ENCODE measurements around the gene SLC45A3. TPM values are rescaled to one million over a fixed set of nuclear protein-coding genes. Genes with fewer than 3 reads are reported as not detected.
"Not testable (repeated sequence)": the region's sequence is repeated elsewhere in the genome, so short reads cannot be mapped to it uniquely, and the experiment has no call there.

Gene SLC45A3
- total RNA-seq, 1 experiment from 2014 or later: 4.4 TPM

DNA sequence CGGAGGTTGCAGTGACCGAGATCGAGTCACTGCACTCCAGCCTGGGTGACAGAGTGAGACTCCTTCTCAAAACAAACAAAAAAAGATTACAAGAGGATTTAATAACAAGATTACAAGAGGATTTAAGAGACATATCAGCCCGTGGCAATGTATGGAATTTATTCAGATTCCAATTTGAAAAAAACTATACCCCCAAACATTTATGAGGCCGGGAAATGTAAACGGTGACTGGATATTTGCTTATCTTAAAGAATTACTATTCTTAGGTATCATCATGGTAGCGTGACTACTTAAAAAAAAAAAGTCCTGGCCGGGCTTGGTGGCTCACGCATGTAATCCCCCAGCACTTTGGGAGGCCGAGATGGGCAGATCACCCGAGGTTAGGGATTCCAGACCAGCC, 27.3 kb downstream of the SLC45A3 start:
- DNase-seq (ENCODE audit: low spot score): no peak
- in situ Hi-C loops (cut with HindIII; ENCODE audit: low sequenced_read_pairs): no loop called here

DNA sequence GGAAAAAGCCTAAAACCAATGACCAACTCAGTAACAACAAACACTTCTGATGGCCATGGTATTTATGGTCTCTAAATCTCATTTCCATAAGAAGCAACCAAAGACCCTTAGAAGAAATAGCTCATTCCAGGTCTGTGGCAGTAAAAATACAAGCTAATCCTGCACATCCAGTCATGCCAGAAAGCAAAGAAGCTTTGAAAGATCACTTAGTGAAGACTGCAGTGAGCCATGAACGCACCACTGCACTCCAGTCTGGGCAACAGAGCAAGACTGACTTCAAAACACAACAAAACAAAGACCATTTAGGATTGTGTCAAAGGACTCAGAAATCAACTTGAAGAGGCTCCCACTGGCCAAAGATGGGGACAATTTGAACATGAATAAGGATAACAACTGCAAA, 30.1 kb downstream of the SLC45A3 start:
- DNase-seq (ENCODE audit: low spot score): no peak
- in situ Hi-C loops (cut with HindIII; ENCODE audit: low sequenced_read_pairs): no loop called here

DNA sequence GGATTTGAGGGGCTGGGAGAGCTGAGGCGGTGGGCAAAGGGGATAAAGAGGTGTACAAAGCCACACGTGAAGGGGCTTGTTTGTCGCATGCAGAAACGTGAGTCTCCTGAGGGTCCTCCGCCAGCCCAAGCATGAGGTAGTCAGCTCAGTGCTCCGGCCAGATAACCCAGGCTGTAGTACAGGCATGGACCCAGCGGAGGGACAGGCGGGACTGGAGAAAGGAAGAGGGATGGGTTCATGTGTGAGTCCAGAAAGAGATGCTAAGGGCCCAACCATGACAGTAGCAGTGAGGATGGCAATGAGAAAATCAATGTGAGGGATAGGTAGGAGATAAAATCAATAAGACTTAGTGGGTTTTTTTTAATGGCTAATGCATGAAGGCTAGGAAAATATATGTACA, 34.8 kb downstream of the SLC45A3 start:
- DNase-seq (ENCODE audit: low spot score): no peak
- in situ Hi-C loops (cut with HindIII; ENCODE audit: low sequenced_read_pairs): no loop called here

DNA sequence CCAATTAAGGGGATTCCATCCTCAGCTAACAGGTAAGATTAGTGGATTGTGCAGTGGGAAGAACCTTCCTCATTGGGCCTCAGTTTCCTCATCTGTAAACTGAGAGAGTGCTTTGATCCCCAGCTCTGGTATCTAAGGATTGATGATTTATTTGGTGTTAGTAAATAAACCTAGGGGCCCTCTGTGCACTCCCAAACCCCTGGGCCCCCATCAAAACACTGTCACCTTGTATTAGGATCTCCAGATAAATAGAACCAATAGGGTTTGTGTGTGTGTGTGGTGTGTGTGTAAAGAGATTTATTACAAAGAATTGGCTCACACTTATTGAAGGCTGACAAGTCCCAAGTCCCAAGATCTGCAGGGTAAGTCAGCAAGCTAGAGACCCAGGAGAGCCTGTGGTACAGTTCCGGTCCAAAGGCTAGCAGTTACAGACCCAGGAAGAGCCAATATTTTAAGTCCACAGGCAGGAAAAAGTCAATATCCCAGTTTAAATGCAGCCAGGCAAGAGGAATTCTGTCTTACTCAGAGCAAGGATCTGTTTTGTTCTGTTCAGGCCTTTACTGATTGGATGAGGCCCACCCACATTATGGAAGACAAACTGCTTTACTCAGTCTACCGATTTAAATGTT, 37.5 kb downstream of the SLC45A3 start:
- in situ Hi-C loops (cut with HindIII; ENCODE audit: low sequenced_read_pairs): no loop called here
- DNase-seq (ENCODE audit: low spot score): no peak

DNA sequence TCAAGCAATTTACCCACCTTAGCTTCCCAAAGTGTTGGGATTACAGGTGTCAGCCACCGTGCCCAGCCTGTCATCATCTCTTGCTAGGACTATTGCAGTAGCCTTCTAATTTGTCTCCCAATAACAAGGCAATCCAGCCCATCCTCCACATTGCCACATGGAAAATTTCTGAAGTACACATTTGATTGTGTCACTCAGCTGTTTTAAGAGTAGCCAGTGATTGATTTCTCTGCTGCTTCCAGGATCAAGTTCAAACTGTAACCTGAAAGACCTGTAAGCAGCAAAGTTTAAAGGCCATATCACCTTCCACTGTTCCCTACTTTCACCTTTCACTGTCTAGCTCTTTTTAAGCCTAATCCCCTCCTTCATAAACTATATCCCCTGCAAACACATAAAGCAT, 40.7 kb downstream of the SLC45A3 start:
- in situ Hi-C loops (cut with HindIII; ENCODE audit: low sequenced_read_pairs): no loop called here
- no peak for DNase-seq (ENCODE audit: low spot score)

DNA sequence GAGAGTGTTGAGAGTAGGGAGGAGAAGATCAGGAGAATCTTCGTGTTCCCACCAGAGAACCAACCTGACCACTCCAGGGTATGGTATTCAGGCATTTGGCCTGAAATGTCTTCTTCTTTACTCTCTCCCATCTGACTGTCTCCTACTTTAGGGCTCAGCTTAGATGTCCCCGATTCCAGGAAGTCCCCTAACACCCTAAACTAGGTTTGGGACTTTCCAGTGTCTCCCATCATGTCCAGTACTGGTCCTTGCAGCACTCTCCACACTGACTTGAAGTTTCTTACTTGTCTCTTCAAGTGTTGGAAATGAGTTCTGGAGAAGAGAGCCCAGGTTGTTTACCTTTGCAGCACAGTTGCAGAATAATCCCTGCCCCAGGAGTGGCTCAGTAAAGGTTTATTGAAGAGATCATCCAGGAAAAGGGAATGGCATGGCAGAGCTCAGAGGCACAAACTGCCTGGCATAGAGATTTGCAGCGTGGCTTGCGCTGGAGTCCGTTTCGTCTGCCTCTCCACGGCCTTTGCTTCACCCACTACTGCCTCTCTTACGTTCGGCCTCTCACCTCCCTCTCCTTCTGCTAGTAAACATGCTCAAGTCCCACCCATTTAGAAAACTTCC, 42.3 kb downstream of the SLC45A3 start:
- no peak for DNase-seq (ENCODE audit: low spot score)
- in situ Hi-C loops (cut with HindIII; ENCODE audit: low sequenced_read_pairs): no loop called here

DNA sequence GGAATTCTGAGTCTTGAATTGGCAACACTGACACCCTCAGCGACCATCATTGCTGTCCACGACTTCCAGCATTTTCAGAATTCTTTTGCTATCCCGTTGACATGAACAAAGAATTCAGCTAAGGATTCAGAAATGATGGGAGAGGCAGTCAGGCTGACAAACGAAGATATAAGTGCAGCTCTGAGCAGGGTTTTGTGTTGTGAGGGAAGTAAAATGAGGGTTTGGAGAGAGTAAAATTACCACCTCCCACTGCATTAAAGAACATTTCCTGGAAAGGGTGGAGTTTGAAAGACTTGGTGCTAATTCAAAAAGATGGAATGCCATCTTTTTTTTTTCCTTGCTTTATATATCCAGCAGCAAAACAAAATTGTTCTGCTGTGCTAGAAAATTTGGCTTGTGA, 43.6 kb downstream of the SLC45A3 start:
- in situ Hi-C loops (cut with HindIII; ENCODE audit: low sequenced_read_pairs): no loop called here
- DNase-seq (ENCODE audit: low spot score): no peak

DNA sequence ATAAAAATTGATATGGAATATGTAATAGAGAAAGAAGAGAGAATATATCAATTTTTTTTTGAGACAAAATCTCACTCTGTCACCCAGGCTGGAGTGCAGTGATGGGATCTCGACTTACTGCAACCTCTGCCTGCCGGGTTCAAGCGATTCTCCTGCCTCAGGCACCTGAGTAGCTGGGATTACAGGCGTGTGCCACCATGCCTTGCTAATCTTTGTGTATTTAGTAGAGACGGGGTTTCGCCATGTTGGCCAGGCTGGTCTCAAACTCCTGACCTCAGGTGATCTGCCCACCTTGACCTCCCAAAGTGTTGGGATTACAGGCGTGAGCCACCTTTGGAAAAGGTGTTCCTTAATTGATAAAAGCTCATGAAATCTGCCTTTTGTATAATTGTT, 44.2 kb downstream of the SLC45A3 start:
- DNase-seq (ENCODE audit: low spot score); in situ Hi-C loops (cut with HindIII; ENCODE audit: low sequenced_read_pairs): not testable (repeated sequence)

DNA sequence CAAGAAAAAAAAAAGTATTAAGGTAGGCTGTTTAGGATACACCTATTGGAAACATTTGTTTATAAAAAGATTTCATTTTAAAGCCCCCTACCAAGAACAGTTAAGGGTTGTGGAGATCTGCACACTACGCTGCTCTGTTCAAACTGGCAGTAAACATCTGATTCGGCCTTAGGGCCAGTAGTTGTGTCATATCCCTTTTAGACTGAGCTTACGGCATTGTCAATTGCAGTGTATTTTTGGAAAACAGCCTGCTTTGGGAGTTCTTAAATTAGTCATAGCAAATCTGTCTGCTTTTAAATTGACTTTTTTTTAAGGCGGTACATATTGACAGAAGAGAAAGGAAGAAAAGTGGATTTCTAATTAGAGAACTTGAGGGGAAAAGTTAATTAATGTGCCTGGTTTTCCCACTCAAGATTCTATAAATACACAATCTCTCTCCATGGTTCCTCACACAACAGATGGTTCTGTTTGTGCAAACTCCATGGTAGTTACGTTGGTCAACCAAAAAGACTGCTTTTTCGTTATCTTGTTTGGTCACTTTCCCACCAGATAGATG, 46.8 kb downstream of the SLC45A3 start:
- peak; percentile 74 for DNase-seq (ENCODE audit: low spot score)
- in situ Hi-C loops (cut with HindIII; ENCODE audit: low sequenced_read_pairs): no loop called here

DNA sequence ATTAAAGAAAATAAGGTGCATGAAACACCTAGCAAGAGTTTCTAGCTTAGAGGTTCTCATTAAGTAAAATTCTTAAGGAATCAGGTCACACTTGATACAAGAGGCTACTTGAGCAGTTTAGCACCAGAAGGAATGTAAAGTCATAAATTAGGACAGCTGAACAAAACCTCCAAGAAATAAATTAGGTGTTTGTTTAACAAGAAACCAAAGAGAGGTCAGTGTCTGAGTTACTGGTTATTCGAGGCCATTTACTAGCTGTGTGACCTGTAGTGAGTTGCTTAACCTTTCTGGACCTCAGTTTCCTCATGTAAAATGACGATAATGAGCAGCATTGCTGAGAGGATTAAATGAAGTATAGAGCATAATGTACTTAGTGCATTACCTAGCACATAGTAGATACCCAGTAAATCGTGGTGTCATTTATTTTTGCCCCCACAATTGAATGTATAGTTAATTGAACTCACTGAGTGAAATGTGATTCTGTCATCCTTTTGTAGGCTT, 47.6 kb downstream of the SLC45A3 start:
- in situ Hi-C loops (cut with HindIII; ENCODE audit: low sequenced_read_pairs): no loop called here
- DNase-seq (ENCODE audit: low spot score): no peak

DNA sequence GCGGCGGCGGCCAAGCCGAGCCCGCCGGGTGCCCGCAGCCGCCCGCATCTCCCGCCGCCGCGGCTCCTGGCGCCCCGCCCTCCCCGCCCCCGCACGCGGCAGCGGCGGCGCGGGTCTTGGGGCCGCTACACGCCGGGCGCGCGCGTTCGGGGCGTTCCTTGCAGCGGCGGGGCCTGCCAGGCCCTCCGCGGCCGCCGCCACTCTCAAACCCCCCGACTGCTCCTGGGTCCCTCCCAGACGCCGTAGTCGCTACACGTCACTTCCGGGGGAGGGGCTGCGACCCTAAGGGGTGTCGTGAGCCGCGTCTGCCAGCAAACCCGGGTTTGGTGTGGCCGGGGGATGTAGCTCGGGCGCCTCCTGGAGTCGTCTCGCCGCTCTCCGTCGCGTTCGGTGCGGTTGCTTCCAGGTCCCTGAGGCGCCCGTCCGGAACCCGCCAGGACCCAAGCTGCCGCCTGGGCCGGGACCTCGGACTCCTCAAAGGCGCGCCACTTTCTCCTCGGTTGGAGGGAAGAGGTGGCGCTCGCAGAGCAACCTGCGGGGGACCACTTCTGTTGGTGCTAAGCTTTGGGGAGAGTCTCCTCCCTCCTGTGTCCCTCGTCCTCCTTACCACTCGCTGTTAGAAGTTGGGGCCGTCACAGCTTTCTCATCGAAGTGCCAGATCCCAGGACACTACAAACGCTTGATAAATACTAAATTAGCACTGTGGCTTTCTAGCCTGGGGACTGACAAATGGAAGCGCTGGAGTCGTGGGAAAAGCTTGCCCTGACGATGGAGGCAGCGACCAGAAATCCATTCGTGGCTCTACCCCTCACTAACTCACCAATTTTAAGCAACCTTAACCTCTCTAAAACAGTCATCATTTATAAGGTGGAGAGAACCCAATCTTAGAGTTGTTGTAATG, 48.3 kb downstream of the SLC45A3 start, which contains the start of gene ELK4:
Gene ELK4, minus strand, starts transcription at position 244 of the 901 bp plus-strand sequence. CDS start 8,129 bp downstream, outside the sequence.
- in situ Hi-C loops (cut with HindIII; ENCODE audit: low sequenced_read_pairs): no loop called here
- peak; percentile 97 for DNase-seq (ENCODE audit: low spot score)

DNA sequence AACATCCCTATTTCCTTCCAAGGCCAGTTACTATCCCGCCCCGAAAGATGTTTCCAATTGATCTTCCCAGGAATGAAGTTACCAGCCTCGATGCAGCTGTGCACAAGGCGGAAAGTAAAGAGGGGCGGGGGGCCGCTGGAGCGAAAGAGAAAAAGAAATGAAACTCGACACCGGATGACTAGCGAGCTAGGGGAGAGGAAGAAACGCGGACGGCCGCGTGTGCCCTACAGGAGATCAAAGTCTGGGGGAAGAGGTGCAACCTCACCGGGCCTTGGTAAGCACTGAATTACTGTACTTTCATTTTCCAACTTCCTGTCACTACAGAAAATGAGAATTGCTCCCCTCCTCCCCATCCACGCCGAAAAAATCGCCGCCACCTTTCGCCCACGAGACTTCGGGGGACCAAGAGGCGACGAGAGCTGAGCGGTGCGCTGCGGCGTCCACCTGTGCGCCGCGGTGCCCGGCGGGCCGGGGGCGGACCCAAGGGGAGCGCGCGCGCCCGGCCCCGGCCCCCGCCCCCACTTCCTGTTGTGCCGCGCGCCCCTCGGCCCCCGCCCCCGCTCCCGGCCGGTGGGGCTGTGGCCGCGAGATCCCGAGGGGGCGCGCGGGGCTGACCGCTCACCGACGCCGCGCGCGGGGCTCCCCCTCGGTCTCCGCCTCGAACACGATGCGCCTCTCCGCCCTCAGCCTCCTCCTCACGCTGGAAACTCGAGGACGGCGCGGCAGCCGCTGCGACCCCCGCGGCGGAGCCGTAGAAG, 49.1 kb downstream of the SLC45A3 start:
- DNase-seq (ENCODE audit: low spot score): peak; percentile 61
- in situ Hi-C loops (cut with HindIII; ENCODE audit: low sequenced_read_pairs): no loop called here

DNA sequence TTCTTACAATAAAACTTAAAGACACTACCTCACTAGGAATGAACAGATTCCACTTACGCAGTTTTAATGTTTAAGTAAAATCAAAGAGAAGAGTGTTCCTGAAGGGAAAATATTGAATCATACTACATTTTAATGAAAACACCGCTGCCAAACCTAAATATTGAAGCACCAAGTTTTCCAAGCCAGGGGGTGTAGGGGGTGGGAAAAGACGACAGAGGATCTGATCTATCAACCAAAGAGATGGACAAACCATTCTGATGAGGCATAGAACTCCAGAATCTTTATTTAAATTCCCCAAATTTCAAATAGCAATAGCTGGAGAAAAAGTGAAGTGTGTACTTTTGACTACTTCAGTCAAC, 49.7 kb downstream of the SLC45A3 start:
- in situ Hi-C loops (cut with HindIII; ENCODE audit: low sequenced_read_pairs): no loop called here
- peak; percentile 7 for DNase-seq (ENCODE audit: low spot score)

DNA sequence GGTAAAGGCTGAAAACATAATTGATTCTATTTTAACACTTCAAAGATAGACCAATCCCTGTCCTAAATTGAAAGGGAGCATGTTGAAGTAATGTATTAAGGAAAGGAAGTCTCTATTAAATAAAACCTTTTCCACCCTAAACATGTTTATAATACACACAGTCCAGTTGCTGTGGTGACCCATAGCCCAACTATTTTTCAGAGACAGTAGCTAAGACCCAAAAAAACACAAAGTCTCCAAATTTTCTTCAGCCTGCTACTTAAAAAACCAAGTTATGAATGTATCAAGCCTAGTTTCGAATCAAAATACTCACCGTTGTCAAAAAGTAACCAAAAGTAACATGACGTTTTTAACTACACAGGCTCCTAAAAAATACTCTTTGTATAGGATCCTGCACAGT, 50.1 kb downstream of the SLC45A3 start:
- DNase-seq (ENCODE audit: low spot score): no peak
- in situ Hi-C loops (cut with HindIII; ENCODE audit: low sequenced_read_pairs): no loop called here

DNA sequence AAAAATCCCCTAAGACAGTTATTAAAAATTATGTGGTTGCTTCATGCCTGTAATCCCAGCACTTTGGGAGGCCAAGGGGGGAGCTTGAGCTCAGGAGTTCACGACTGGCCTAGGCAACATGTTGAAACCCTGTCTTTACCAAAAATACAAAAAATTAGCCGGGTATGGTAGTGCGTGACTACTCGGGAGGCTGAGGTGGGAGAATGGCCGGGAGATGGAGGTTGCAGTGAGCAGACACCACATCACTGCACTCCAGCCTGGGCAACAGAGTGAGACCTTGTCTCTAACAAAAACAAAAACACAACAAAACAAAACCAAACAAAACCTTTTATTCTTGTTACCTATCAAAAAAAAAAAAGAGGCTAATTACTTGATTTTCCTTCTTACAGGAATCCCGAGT, 50.6 kb downstream of the SLC45A3 start:
- in situ Hi-C loops (cut with HindIII; ENCODE audit: low sequenced_read_pairs): no loop called here
- no peak for DNase-seq (ENCODE audit: low spot score)

DNA sequence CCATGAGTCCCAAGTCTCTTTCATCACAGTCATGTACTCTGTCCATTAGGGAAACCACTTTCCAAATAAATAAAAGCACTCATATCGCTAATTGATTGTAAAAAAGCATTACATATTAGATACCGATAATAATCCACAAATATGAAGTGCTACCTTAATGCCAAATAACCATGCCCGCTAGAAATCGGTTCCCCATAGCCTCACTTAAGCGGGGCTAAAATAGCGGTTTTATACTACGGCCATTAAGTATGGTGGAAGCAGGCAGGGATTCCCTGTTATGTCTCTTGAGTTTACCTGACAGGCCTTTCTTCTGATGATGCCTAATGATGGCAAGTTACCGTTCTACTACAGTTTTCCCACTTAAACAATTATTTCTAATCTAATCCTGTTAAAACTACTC, 52.4 kb downstream of the SLC45A3 start:
- DNase-seq (ENCODE audit: low spot score): no peak
- in situ Hi-C loops (cut with HindIII; ENCODE audit: low sequenced_read_pairs): no loop called here

DNA sequence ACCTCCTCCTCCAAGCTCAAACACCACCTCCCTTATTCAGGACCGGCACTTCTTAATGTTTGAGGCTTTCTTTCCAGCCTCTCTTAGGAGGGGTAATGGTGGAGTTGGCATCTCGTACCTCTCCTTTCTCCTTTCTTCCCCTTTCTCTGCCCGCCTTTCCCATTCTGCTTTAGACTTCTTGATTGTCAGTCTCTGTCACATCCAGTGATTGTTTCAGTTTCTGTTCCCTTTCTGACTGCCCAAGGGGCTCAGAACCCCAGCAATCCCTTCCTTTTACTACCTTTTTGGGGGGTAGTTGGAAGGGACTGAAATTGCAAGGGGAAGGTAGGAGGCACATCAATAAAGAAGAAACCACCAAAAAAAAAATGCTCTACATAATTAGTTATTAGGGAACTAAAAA, 54.1 kb downstream of the SLC45A3 start:
- in situ Hi-C loops (cut with HindIII; ENCODE audit: low sequenced_read_pairs): no loop called here

DNA sequence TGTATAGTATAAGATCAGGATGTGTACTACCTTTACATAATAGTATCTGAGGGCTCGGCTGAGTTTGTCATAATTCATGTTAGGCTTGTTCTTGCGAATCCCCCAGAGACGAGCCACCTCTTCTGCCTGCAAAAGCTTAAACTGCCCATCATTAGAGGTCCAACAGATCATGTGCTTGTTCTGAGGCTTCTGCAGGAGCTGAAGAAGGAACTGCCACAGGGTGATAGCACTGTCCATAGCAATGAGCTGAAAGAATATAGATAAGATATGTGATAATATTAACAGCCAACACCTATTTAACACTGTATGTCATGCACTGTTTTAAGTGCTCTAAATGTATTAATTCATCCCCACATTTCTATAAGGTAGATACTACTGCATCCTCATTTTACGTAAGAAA, 56.7 kb downstream of the SLC45A3 start:
- in situ Hi-C loops (cut with HindIII; ENCODE audit: low sequenced_read_pairs): no loop called here
- no peak for DNase-seq (ENCODE audit: low spot score)

More for the DNA sequence above, 54.1 kb downstream of the SLC45A3 start:
- DNase-seq (ENCODE audit: low spot score): no peak

DNA sequence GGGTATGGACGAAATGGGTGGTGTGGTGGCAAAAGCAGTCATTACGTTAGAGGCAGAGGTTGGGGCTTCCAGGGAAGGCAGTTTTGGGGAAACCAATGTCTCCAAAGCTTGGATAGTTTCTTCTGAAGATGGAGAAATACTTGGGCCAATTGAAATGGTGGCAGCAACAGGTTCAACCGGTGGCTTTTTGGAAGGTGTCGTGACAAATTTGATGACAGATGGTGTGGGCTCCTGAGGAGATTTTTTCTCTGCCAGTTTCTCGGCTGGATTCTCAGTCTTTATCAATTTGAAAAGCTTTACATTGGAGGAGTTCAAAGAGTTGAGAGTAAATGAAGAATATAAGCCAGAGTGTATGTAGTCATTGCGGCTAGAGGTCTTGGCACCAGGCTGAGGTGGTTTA, 60.0 kb downstream of the SLC45A3 start:
- in situ Hi-C loops (cut with HindIII; ENCODE audit: low sequenced_read_pairs): no loop called here

More for the DNA sequence above, 60.0 kb downstream of the SLC45A3 start:
- peak; percentile 65 for DNase-seq (ENCODE audit: low spot score)
